ENCODE measurements around the gene ITPR2. TPM values are rescaled to one million over a fixed set of nuclear protein-coding genes. Genes with fewer than 3 reads are reported as not detected.

The ITPR2 gene
- total RNA-seq, 1 experiment from 2014 or later: 41.6 TPM

DNA sequence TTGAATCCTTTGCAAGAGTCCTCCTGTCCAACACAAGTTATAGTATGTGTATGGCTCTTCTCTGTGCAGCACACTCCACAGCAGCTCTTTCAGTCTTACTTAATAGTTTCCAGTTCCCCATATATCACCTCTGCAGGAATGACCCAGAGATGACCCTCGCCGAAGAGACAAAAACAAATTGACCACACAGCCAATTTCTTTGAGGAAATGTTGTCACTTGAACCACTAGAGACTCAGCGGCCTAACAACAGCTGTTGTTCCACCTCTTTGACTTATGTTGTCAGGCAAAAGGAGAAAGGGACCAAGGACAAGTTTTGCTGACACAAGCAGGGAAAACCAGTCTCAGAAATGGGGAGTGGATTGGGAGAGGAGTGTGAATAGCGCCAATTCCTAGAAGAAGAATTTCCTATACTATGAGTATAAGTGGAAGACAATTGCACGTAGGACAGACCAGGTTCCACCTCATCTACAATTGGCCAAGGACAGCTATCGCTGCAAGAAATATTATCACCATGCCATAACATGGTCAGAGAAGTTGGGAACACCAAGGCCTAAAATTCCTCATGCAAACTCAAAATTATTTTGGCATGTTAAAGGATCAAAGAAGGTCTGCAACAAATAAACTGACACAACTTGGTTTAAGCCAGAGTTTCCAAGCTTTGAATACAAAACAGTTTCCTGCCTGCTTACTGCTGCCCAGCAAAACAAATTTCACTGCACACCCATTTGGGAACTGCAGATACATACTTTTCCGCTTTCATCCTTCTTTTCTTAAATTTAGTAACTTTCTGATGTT lies 41.7 kb upstream of the ITPR2 start:
- intact Hi-C loops (cut with micrococcal nuclease; ENCODE audit: unreplicated experiment): no loop called here
- no peak for DNase-seq
- H3K9me3 ChIP-seq: no peaks in the 10 kb centered on the region
- TF ChIP-seq, protein P1, sequence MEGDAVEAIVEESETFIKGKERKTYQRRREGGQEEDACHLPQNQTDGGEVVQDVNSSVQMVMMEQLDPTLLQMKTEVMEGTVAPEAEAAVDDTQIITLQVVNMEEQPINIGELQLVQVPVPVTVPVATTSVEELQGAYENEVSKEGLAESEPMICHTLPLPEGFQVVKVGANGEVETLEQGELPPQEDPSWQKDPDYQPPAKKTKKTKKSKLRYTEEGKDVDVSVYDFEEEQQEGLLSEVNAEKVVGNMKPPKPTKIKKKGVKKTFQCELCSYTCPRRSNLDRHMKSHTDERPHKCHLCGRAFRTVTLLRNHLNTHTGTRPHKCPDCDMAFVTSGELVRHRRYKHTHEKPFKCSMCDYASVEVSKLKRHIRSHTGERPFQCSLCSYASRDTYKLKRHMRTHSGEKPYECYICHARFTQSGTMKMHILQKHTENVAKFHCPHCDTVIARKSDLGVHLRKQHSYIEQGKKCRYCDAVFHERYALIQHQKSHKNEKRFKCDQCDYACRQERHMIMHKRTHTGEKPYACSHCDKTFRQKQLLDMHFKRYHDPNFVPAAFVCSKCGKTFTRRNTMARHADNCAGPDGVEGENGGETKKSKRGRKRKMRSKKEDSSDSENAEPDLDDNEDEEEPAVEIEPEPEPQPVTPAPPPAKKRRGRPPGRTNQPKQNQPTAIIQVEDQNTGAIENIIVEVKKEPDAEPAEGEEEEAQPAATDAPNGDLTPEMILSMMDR (IDR thresholded peaks at IDR 0.05; ENCODE audit: insufficient read depth in 1 of 2, low read depth in 1 of 2, low read length in 1 of 2, severe bottlenecking in 1 of 2, unreplicated experiment in 1 of 2): no peak
- no peaks in the 10 kb centered on the region for H3K9me3 Mint-ChIP-seq (ENCODE audit: unreplicated experiment)
- H3K4me3 Mint-ChIP-seq (ENCODE audit: unreplicated experiment): no peak overlapping the region
- POLR2A ChIA-PET: no interaction called here
- no peak overlapping the region for H3K27ac Mint-ChIP-seq (ENCODE audit: unreplicated experiment)
- no peaks in the 10 kb centered on the region for H3K27me3 ChIP-seq (replicated peaks; ENCODE audit: control insufficient read depth, insufficient read depth, low read length)
- no peaks in the 10 kb centered on the region for H3K36me3 Mint-ChIP-seq (ENCODE audit: insufficient read depth, unreplicated experiment)
- H3K4me3 ChIP-seq (ENCODE audit: low read depth, low read length): no peak overlapping the region
- peaks cover 15% of the 10 kb centered on the region for H3K4me1 ChIP-seq
- no TSS peak for BruUV-seq (replicated peaks)
- H3K27me3 Mint-ChIP-seq (ENCODE audit: insufficient read depth, unreplicated experiment): peaks cover 4% of the 10 kb centered on the region
- peaks cover 12% of the 10 kb centered on the region for H3K4me1 Mint-ChIP-seq (ENCODE audit: low read depth, unreplicated experiment)
- CTCF ChIA-PET: interaction anchor here (0.5 kb wide), 1 partner anchor 429 kb away, joined by 4 read pairs; no protein-coding TSS in a partner anchor
- no peaks in the 10 kb centered on the region for H3K36me3 ChIP-seq (ENCODE audit: control insufficient read depth, insufficient read depth, low read length)

DNA sequence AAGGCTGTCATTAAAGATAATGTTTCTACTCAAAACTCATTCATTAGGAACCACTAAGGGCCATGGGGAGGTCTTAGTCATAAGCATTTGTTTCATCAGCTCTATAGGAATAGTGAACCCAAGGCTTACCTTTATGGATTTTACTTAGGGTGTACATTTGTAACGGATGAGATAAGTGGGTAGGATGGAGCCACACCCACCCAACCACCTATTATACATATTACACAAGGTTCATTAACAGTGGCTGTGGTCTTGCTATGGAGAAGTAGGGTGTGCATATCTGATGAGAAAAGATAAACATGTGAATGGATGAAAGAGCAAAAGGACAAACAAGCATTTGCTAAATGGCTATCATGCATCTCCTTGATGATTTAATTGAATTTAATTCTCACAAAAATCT lies 39.6 kb upstream of the ITPR2 start:
- intact Hi-C loops (cut with micrococcal nuclease; ENCODE audit: unreplicated experiment): no loop called here
- Histone ChIP-seq H3K4me3 (ENCODE audit: low read depth, low read length) (no peak overlapping the region), H3K27me3 (replicated peaks; ENCODE audit: control insufficient read depth, insufficient read depth, low read length) (no peaks in the 10 kb centered on the region), H3K9me3 (no peaks in the 10 kb centered on the region), H3K36me3 (ENCODE audit: control insufficient read depth, insufficient read depth, low read length) (no peaks in the 10 kb centered on the region), H3K4me1 (peaks cover 15% of the 10 kb centered on the region)
- Mint-ChIP-seq H3K27ac (ENCODE audit: unreplicated experiment) (no peak overlapping the region), H3K4me3 (ENCODE audit: unreplicated experiment) (no peak overlapping the region), H3K36me3 (ENCODE audit: insufficient read depth, unreplicated experiment) (no peaks in the 10 kb centered on the region), H3K9me3 (ENCODE audit: unreplicated experiment) (no peaks in the 10 kb centered on the region), H3K27me3 (ENCODE audit: insufficient read depth, unreplicated experiment) (peaks cover 4% of the 10 kb centered on the region), H3K4me1 (ENCODE audit: low read depth, unreplicated experiment) (peaks cover 12% of the 10 kb centered on the region)
- TF ChIP-seq, protein P1 (IDR thresholded peaks at IDR 0.05; ENCODE audit: insufficient read depth in 1 of 2, low read depth in 1 of 2, low read length in 1 of 2, severe bottlenecking in 1 of 2, unreplicated experiment in 1 of 2): no peak
- no peak for DNase-seq
- BruUV-seq (replicated peaks): no TSS peak
- ChIA-PET POLR2A (no interaction called here), CTCF (no interaction called here)

DNA sequence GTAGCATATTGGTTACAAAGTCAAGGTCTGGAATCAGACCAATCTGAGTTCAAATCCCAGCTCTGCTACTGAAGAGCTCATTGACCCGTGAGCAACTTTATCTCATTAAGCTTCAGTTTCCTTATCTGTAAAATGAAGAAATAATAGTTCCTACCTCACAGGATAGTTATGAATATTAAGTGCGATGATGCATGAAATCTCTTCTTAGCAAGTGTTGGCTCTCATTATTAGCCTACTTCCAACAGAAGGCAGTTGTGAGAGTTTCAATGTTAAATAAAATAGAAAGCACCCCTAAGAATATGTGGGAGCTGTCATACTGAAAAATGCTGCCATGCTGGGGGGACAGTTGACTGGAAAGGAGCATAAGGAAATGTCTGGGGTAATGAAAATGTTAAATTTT lies 39.0 kb upstream of the ITPR2 start:
- H3K9me3 ChIP-seq: no peaks in the 10 kb centered on the region
- H3K4me1 Mint-ChIP-seq (ENCODE audit: low read depth, unreplicated experiment): peaks cover 12% of the 10 kb centered on the region
- no peak overlapping the region for H3K4me3 ChIP-seq (ENCODE audit: low read depth, low read length)
- no peak for DNase-seq
- ChIA-PET CTCF (no interaction called here), POLR2A (no interaction called here)
- no peak overlapping the region for H3K27ac Mint-ChIP-seq (ENCODE audit: unreplicated experiment)
- H3K36me3 Mint-ChIP-seq (ENCODE audit: insufficient read depth, unreplicated experiment): no peaks in the 10 kb centered on the region
- H3K4me1 ChIP-seq: peaks cover 15% of the 10 kb centered on the region
- intact Hi-C loops (cut with micrococcal nuclease; ENCODE audit: unreplicated experiment): loop anchor here (2.0 kb wide), 1 partner anchor 17 kb away; no protein-coding TSS in a partner anchor
- no peaks in the 10 kb centered on the region for H3K27me3 ChIP-seq (replicated peaks; ENCODE audit: control insufficient read depth, insufficient read depth, low read length)
- H3K36me3 ChIP-seq (ENCODE audit: control insufficient read depth, insufficient read depth, low read length): no peaks in the 10 kb centered on the region
- H3K4me3 Mint-ChIP-seq (ENCODE audit: unreplicated experiment): no peak overlapping the region
- BruUV-seq (replicated peaks): no TSS peak
- H3K27me3 Mint-ChIP-seq (ENCODE audit: insufficient read depth, unreplicated experiment): peaks cover 4% of the 10 kb centered on the region
- H3K9me3 Mint-ChIP-seq (ENCODE audit: unreplicated experiment): no peaks in the 10 kb centered on the region
- TF ChIP-seq, protein P1 (IDR thresholded peaks at IDR 0.05; ENCODE audit: insufficient read depth in 1 of 2, low read depth in 1 of 2, low read length in 1 of 2, severe bottlenecking in 1 of 2, unreplicated experiment in 1 of 2): no peak

All from Caco-2 (cell line).